Activated CD4-positive, alpha-beta T cell treated with anti-CD3 and anti-CD28 coated beads, Interleukin-2, amount 10 ng/mL, durations not matched to agents 7 days and 5 days (primary cell): Measurements from ENCODE around the gene PPIL4. TPM values are rescaled to one million over a fixed set of nuclear protein-coding genes. Genes with fewer than 3 reads are reported as not detected.

Source experiments
- CTCF ChIA-PET: fragments of 350-600 bp; sonication (Branson Sonifier 250); formaldehyde crosslinking; loops from one replicate; lab custom pipeline; 2021; ENCODE audit warnings: antibody characterized with exemption; lab: Charles Lee
- POLR2A ChIA-PET: fragments of 350-600 bp; sonication (Branson Sonifier 250); formaldehyde crosslinking; loops from one replicate; lab custom pipeline; 2021; ENCODE audit warnings: antibody characterized with exemption; lab: Charles Lee
- DNase-seq: peaks from one replicate; pipeline ENCODE4 v3.0.0-alpha.2; 2020
- H3K27ac Mint-ChIP-seq: one replicate; pipeline ENCODE4 v1.8.0; 2021; ENCODE audit warnings: mild to moderate bottlenecking, moderate library complexity, mixed read lengths
- H3K27me3 Mint-ChIP-seq: one replicate; pipeline ENCODE4 v1.8.0; 2021; ENCODE audit warnings: mixed read lengths
- H3K36me3 Mint-ChIP-seq: one replicate; pipeline ENCODE4 v1.8.0; 2021; ENCODE audit warnings: low read depth, mixed read lengths
- H3K4me1 Mint-ChIP-seq: one replicate; pipeline ENCODE4 v1.8.0; 2021; ENCODE audit warnings: mixed read lengths
- H3K4me3 Mint-ChIP-seq: one replicate; pipeline ENCODE4 v1.8.0; 2021; ENCODE audit warnings: mild to moderate bottlenecking, moderate library complexity, mixed read lengths
- H3K9me3 Mint-ChIP-seq: one replicate; pipeline ENCODE4 v1.8.0; 2021; ENCODE audit warnings: mixed read lengths
- total RNA-seq, 2 experiments: library from RNA; stranded (reverse); gene quantifications; one replicate each; pipeline ENCODE4 v1.2.3, GENCODE V29; 2021

Gene PPIL4
- total RNA-seq, 2 experiments from 2014 or later: 17.6 to 20.1 TPM

DNA sequence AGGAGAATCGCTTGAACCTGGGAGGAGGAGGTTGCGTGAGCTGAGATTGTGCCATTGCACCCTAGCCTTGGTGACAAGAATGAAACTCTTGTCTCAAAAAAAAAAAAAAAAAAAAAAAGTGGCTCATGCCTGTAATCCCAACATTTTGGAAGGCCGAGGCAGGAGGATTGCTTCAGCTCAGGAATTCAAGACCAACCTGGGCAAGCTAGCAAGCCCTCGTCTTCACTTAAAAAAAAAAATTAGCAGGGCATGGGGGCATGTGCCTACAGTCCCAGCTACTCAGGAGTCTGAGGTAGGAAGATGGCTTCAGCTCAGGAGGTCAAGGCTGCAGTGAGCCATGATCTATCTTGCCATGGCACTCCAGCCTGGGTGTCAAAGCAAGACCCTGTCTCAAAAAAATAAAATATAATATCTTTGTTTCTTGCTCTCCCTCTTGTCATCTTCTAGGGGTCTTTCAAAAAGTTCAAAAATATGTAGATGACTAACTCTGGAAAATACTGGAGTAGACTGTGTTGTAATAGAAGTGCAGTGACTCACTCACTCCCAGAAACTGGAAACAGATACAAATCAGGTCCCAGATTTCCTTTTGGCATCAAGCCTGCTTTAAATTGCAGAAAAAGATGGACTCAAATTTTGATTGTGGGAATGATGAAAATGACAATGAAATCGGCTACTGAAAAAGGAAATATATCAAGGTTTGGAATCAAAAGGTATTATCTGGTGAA is 17.5 kb upstream of the PPIL4 start:
- no peak for DNase-seq
- Mint-ChIP-seq H3K27me3 (peaks cover 20% of the 10 kb centered on the region), H3K36me3 (peaks cover 2% of the 10 kb centered on the region), H3K9me3 (no peaks in the 10 kb centered on the region), H3K27ac (no peak overlapping the region), H3K4me1 (peaks cover 23% of the 10 kb centered on the region), H3K4me3 (no peak overlapping the region)
- ChIA-PET CTCF (interaction anchor here (0.6 to 4.5 kb wide), 5 partner anchors 9 to 50 kb away, joined by 3 to 29 read pairs (median 3); partner anchors contain the start of gene PPIL4), POLR2A (no interaction called here)

GRCh38 chr6:149560736-149561135 is 14.9 kb upstream of the PPIL4 start:
- Mint-ChIP-seq H3K27me3 (peaks cover 35% of the 10 kb centered on the region), H3K27ac (no peak overlapping the region), H3K4me1 (peaks cover 8% of the 10 kb centered on the region), H3K9me3 (no peaks in the 10 kb centered on the region), H3K4me3 (no peak overlapping the region), H3K36me3 (no peaks in the 10 kb centered on the region)
- DNase-seq: peak; percentile 30
- POLR2A ChIA-PET: no interaction called here
- CTCF ChIA-PET: interaction anchor here (0.5 to 3.6 kb wide), 8 partner anchors 10 to 356 kb away, joined by 3 to 29 read pairs (median 4); partner anchors contain the start of gene PPIL4

DNA sequence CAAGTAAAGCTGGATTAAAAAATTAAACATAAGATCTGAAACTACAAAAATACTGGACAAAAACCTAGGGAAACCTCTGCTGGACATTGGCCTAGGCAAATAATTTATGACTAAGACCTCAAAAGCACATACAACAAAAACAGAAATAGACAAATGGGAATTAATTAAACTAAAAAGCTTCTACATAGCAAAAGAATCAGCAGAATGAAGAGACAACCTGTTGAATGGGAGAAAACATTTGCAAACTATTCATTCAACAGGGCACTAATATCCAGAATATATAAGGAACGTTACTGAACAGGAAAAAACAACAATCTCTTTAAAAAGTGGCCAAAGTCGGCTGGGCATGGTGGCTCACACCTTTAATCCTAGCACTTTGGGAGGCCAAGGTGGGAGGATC is 13.5 kb upstream of the PPIL4 start:
- DNase-seq: no peak
- no peak overlapping the region for H3K27ac Mint-ChIP-seq
- ChIA-PET POLR2A (no interaction called here), CTCF (no interaction called here)
- H3K36me3 Mint-ChIP-seq: no peaks in the 10 kb centered on the region
- H3K27me3 Mint-ChIP-seq: peaks cover 48% of the 10 kb centered on the region
- H3K4me3 Mint-ChIP-seq: no peak overlapping the region
- H3K9me3 Mint-ChIP-seq: no peaks in the 10 kb centered on the region
- peaks cover 3% of the 10 kb centered on the region for H3K4me1 Mint-ChIP-seq

DNA sequence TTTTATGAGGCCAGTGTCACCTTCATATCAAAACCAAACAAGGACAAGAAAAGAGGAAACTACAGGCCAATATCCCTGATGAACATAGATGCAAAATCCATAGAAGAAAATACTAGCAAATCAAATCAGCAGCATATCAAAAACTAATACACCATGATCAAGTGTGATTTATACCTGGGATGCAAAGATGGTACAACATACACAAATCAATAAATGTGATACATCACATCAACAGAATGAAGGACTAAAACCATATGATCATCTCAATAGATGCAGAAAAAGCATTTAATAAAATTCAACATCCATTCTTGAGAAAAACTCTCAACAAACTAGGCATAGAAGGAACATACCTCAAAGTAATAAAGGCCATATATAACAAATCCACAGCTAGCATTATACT is 12.2 kb upstream of the PPIL4 start:
- Mint-ChIP-seq H3K36me3 (no peaks in the 10 kb centered on the region), H3K4me1 (peaks cover 2% of the 10 kb centered on the region), H3K27me3 (peaks cover 53% of the 10 kb centered on the region), H3K9me3 (no peaks in the 10 kb centered on the region), H3K27ac (no peak overlapping the region), H3K4me3 (no peak overlapping the region)
- CTCF ChIA-PET: interaction anchor here (1.1 kb wide), 1 partner anchor 47 kb away, joined by 5 read pairs; no protein-coding TSS in a partner anchor
- no peak for DNase-seq
- POLR2A ChIA-PET: no interaction called here

- H3K9me3 Mint-ChIP-seq: no peaks in the 10 kb centered on the region
- H3K4me1 Mint-ChIP-seq: peaks cover 8% of the 10 kb centered on the region
- POLR2A ChIA-PET: no interaction called here
- no peak for DNase-seq
- CTCF ChIA-PET: interaction anchor here (0.6 to 4.9 kb wide), 2 partner anchors 10 to 99 kb away, joined by 5 to 29 read pairs; no protein-coding TSS in a partner anchor
- H3K27me3 Mint-ChIP-seq: peaks cover 27% of the 10 kb centered on the region
- peaks cover 1% of the 10 kb centered on the region for H3K36me3 Mint-ChIP-seq
- H3K4me3 Mint-ChIP-seq: no peak overlapping the region
- no peak overlapping the region for H3K27ac Mint-ChIP-seq
These were observed 6.1 kb upstream of the PPIL4 start for GRCh38 chr6:149551920-149552319.

DNA sequence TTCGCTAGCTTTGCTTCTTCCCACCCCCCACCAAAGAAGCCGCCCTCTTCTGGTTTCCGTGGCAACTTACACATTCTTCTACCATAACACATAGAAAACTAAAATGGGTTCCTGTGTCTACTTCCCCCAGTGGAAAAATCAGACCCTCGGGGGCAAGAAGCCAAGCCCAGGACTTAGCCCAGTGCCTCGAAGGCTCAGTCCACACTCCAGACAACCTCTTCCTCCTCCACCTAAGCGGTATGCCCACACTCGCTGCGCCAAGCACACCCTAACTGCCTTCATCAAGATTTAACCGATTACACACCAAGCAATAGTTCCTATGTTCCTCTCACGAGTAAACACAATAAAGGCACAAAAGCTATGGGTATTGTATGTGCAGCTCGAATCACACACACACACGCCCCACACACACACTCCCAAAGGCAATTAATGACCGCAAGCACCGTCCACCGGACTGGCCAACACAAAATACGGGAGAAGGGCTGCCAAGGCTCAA is 537 bp downstream of the PPIL4 start:
- Mint-ChIP-seq H3K4me3 (peak overlapping the region; percentile 98), H3K9me3 (no peaks in the 10 kb centered on the region), H3K36me3 (peaks cover 14% of the 10 kb centered on the region), H3K27me3 (peaks cover 4% of the 10 kb centered on the region), H3K27ac (peak overlapping the region; percentile 99), H3K4me1 (peaks cover 41% of the 10 kb centered on the region)
- POLR2A ChIA-PET: interaction anchor here (0.6 to 0.7 kb wide), 2 partner anchors 142 to 352 kb away, joined by 3 read pairs; no protein-coding TSS in a partner anchor
- CTCF ChIA-PET: interaction anchor here (0.5 to 3.6 kb wide), 10 partner anchors 9 to 438 kb away, joined by 3 to 26 read pairs (median 3); partner anchors contain the start of gene GINM1
- DNase-seq: peak; percentile 81

DNA sequence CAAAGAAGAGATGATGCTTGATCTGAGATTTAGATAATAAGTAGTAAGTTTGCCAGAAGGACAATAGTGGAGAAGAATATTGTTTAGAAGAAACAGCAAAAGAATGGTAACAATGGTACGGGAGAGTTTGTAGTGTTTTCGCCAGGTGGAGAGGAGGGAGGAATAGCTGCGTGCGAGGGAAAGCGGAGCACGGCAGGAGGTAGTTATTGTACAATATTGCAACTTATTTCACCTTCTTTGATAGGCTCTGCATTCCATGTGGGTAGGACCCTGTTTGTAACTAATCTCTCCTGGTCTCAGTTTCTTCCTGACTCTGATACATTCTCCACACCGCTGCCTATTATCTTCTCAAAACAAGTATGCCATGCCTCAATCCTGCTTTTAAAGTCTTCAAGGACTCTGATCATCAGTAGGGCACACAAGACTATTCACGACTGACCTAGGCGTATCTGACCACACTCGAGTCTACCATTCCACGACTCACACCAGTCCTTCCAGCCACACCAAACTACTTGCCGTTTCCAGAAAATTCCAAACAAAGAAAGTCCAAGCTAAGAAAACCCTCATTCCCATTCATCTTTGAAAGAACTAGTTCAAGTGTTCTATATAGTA is 1.1 kb downstream of the PPIL4 start:
- Mint-ChIP-seq H3K4me1 (peaks cover 41% of the 10 kb centered on the region), H3K36me3 (peaks cover 17% of the 10 kb centered on the region), H3K27ac (peak overlapping the region; percentile 99), H3K9me3 (no peaks in the 10 kb centered on the region), H3K4me3 (peak overlapping the region; percentile 98), H3K27me3 (peaks cover 4% of the 10 kb centered on the region)
- DNase-seq: no peak
- ChIA-PET CTCF (interaction anchor here (0.6 to 3.6 kb wide), 8 partner anchors 8 to 439 kb away, joined by 3 to 26 read pairs (median 3); partner anchors contain the start of gene GINM1), POLR2A (no interaction called here)

GRCh38 chr6:149541139-149541538 is 4.7 kb downstream of the PPIL4 start:
- peaks cover 35% of the 10 kb centered on the region for H3K36me3 Mint-ChIP-seq
- H3K4me3 Mint-ChIP-seq: no peak overlapping the region
- no peaks in the 10 kb centered on the region for H3K27me3 Mint-ChIP-seq
- ChIA-PET POLR2A (no interaction called here), CTCF (interaction anchor here (0.7 kb wide), 1 partner anchor 338 kb away, joined by 3 read pairs; no protein-coding TSS in a partner anchor)
- no peak overlapping the region for H3K27ac Mint-ChIP-seq
- no peaks in the 10 kb centered on the region for H3K9me3 Mint-ChIP-seq
- DNase-seq: no peak
- peaks cover 34% of the 10 kb centered on the region for H3K4me1 Mint-ChIP-seq

- CTCF ChIA-PET: no interaction called here
- POLR2A ChIA-PET: no interaction called here
These were observed 11.1 kb downstream of the PPIL4 start for GRCh38 chr6:149534742-149535141.

GRCh38 chr6:149529650-149530049 is 16.2 kb downstream of the PPIL4 start:
- Mint-ChIP-seq H3K4me1 (peaks cover 1% of the 10 kb centered on the region), H3K27me3 (no peaks in the 10 kb centered on the region), H3K4me3 (no peak overlapping the region), H3K9me3 (no peaks in the 10 kb centered on the region), H3K36me3 (peaks cover 41% of the 10 kb centered on the region), H3K27ac (no peak overlapping the region)
- ChIA-PET POLR2A (no interaction called here), CTCF (interaction anchor here (0.7 to 1.0 kb wide), 2 partner anchors 19 to 45 kb away, joined by 5 to 7 read pairs; partner anchors contain the start of gene ZC3H12D)
- DNase-seq: no peak

More at GRCh38 chr6:149534742-149535141, 11.1 kb downstream of the PPIL4 start:
- Mint-ChIP-seq H3K27ac (no peak overlapping the region), H3K36me3 (peaks cover 42% of the 10 kb centered on the region), H3K9me3 (no peaks in the 10 kb centered on the region), H3K4me3 (no peak overlapping the region), H3K4me1 (no peaks in the 10 kb centered on the region), H3K27me3 (no peaks in the 10 kb centered on the region)
- DNase-seq: no peak

DNA sequence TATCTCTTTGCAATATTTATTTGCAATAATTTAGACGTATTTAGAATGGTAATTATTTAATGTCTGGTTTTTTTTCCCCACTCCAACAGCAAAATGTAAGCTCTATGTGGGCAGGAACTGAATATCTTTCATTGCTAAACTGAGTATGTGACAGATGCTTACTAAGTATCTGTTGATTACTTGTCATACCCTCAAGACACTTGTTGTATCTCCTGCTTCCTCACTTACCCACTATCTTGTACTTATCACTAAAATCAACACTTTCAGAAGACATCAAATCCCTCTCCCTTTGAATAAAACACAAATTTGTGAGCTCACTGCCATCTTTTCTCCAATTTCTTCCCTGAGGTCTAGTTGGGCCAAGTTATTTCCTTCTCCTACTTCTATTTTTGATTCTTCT is 30.3 kb downstream of the PPIL4 start:
- CTCF ChIA-PET: interaction anchor here (0.6 to 0.9 kb wide), 2 partner anchors 17 to 83 kb away, joined by 3 to 7 read pairs; no protein-coding TSS in a partner anchor
- POLR2A ChIA-PET: no interaction called here
- Mint-ChIP-seq H3K4me3 (no peak overlapping the region), H3K27me3 (no peaks in the 10 kb centered on the region), H3K4me1 (peaks cover 27% of the 10 kb centered on the region), H3K36me3 (peaks cover 33% of the 10 kb centered on the region), H3K9me3 (no peaks in the 10 kb centered on the region), H3K27ac (peak overlapping the region; percentile 43)
- DNase-seq: no peak

DNA sequence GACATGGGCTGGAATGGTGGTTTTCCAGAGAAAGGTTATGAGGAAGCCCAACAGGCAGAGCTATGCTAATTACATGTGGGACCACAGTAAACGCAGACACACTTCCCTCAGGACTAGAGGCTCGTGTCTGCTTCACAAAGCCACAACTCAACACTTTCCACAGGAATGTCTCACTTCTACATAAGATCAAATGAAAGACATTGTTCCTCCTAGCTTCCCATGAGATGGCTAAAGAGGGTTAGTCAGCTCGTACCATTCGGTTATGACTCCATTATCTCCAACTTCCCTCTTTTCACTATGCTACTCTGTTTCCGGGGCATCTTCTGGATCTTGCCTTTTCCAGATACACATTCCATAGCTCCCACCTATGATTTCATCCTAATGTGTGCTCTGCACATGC is 31.9 kb downstream of the PPIL4 start:
- no peak for DNase-seq
- no peaks in the 10 kb centered on the region for H3K9me3 Mint-ChIP-seq
- peaks cover 41% of the 10 kb centered on the region for H3K36me3 Mint-ChIP-seq
- no peak overlapping the region for H3K27ac Mint-ChIP-seq
- peaks cover 29% of the 10 kb centered on the region for H3K4me1 Mint-ChIP-seq
- CTCF ChIA-PET: interaction anchor here (0.5 to 1.9 kb wide), 3 partner anchors 18 to 49 kb away, joined by 3 to 7 read pairs (median 5); no protein-coding TSS in a partner anchor
- POLR2A ChIA-PET: no interaction called here
- H3K27me3 Mint-ChIP-seq: no peaks in the 10 kb centered on the region
- H3K4me3 Mint-ChIP-seq: no peak overlapping the region
